PC-9 (cell line): ENCODE results near the gene PPP1R11. TPM values are rescaled to one million over a fixed set of nuclear protein-coding genes. Genes with fewer than 3 reads are reported as not detected.

ENCODE experiments used
- BruUV-seq: library from RNA; stranded (reverse); fragments of 400-500 nt; replicated peaks from 2 replicates; lab custom pipeline; 2021; lab: Mats Ljungman, UMichigan
- CTCF ChIA-PET: fragments of 300-600 bp; sonication (Branson Sonifier 250); formaldehyde crosslinking; loops from one replicate; lab custom pipeline; 2022; ENCODE audit warnings: antibody characterized with exemption; lab: Charles Lee
- POLR2A ChIA-PET: fragments of 300-600 bp; sonication (Branson Sonifier 250); formaldehyde crosslinking; loops from one replicate; lab custom pipeline; 2022; ENCODE audit warnings: antibody characterized with exemption; ENCODE audit not compliant: unreplicated experiment; lab: Charles Lee
- DNase-seq, 2 experiments: peaks; one replicate each; pipeline versions ENCODE4 v3.0.0 to v3.0.0-alpha.2; 2015 to 2022; ENCODE audit warnings: mixed read lengths in 1 of 2
- H2AFZ ChIP-seq: fragments of 200-600 bp; sonication (generic); 2 replicates; pipeline ENCODE4 v1.8.1; 2017; ENCODE audit warnings: antibody characterized with exemption
- H3F3A ChIP-seq: fragments of 200-600 bp; sonication (generic); 2 replicates; pipeline ENCODE4 v1.8.1; 2017; ENCODE audit warnings: antibody characterized with exemption, mild to moderate bottlenecking, low read depth; ENCODE audit not compliant: insufficient read depth
- H3K27ac ChIP-seq: fragments of 200-600 bp; sonication (generic); 2 replicates; pipeline ENCODE4 v1.6.1; 2016; ENCODE audit warnings: mixed run types
- H3K27me3 ChIP-seq: fragments of 200-600 bp; sonication (generic); 2 replicates; pipeline ENCODE4 v1.6.1; 2016; ENCODE audit warnings: low read depth, mixed run types; ENCODE audit not compliant: insufficient read depth
- H3K36me3 ChIP-seq: fragments of 200-600 bp; sonication (generic); 2 replicates; pipeline ENCODE4 v1.6.1; 2016; ENCODE audit warnings: low read depth, mixed run types
- H3K4me1 ChIP-seq: fragments of 200-600 bp; sonication (generic); replicated peaks from 2 replicates; pipeline ENCODE4 v1.6.1; 2016; ENCODE audit warnings: mixed run types; ENCODE audit not compliant: insufficient read depth
- H3K4me2 ChIP-seq: fragments of 200-600 bp; sonication (generic); 2 replicates; pipeline ENCODE4 v1.6.1; 2017; ENCODE audit warnings: mixed run types
- H3K4me3 ChIP-seq: fragments of 200-600 bp; sonication (generic); 2 replicates; pipeline ENCODE4 v1.6.1; 2016; ENCODE audit warnings: mixed run types
- H3K79me2 ChIP-seq: fragments of 200-600 bp; sonication (generic); 2 replicates; pipeline ENCODE4 v1.6.1; 2017; ENCODE audit warnings: low read depth, mixed run types
- H3K9me2 ChIP-seq: fragments of 200-600 bp; sonication (generic); 2 replicates; pipeline ENCODE4 v1.8.1; 2017; ENCODE audit warnings: mild to moderate bottlenecking; ENCODE audit not compliant: insufficient read depth
- H3K9me3 ChIP-seq: fragments of 200-600 bp; sonication (generic); 2 replicates; pipeline ENCODE4 v1.8.1; 2016; ENCODE audit warnings: low read depth; ENCODE audit not compliant: insufficient read depth
- H4K20me1 ChIP-seq: fragments of 200-600 bp; sonication (generic); 2 replicates; pipeline ENCODE4 v1.8.1; 2017; ENCODE audit not compliant: insufficient read depth
- EZH2 ChIP-seq: fragments of 200-600 bp; sonication (generic); IDR thresholded peaks from 2 replicates; pipeline ENCODE4 v1.8.0; 2017; ENCODE audit warnings: antibody characterized with exemption, low read depth
- intact Hi-C: fragments of 100-400 bp; cut with micrococcal nuclease; formaldehyde crosslinking; loops from one replicate; pipeline ENCODE4 v1.10.0; 2022; ENCODE audit not compliant: unreplicated experiment
- total RNA-seq: library from RNA; stranded (reverse); gene quantifications from 2 replicates; pipeline ENCODE4 v1.2.3, GENCODE V29; 2021
- TF ChIP-seq, protein P1 (sequence below): fragments of 200-600 bp; sonication (generic); conservative IDR thresholded peaks from 2 replicates; pipeline ENCODE4 v1.6.1; 2017; ENCODE audit warnings: mixed run types, antibody characterized with exemption, mild to moderate bottlenecking, moderate library complexity

The PPP1R11 gene
- total RNA-seq, 1 experiment from 2014 or later = 48.3 TPM

DNA sequence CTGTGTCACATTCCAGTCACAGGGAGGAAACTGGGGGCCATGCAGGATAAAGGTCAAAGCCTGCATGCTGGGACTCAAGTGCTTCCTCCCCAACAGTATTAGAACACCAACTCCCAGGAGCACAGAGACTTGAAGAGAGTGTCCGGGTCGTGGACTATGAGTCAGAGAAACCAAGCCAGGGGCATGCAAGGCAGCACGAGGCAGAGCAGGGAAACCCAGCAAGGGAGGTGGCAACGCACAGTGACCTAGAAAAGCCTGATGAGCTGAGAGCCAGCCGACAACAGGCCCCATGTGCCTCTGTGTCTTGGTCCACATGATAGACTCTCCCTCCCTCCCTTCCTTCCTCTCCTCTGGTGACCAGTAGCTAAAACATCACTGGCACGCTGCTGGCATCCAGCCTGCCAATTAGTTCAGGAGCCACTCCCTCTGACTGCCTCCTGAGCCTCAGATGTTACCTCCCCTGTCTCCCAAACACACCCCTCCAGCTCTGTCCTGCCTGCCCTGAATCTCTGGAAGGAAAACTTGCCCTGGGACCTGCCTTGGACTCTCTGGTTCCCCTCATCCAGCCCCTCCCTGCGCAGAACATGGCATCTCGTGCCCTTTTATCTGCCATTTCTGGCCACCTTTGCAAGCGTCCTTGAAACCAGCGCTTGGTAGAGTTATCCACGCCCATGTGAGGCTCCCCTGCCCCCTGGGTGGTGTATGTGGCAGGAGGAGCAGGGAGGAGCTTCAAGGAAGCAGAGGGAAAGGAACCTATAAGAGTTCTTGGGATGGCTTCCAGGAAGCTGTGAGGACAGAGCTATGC, 24.8 kb downstream of the PPP1R11 start:
- Histone ChIP-seq H3K79me2 (no peaks in the 10 kb centered on the region), H3K4me3 (no peak overlapping the region), H3K27me3 (no peaks in the 10 kb centered on the region), H3K9me2 (no peaks in the 10 kb centered on the region), H3F3A (peaks cover 38% of the 10 kb centered on the region), H4K20me1 (no peaks in the 10 kb centered on the region), H3K36me3 (no peaks in the 10 kb centered on the region), H3K4me2 (peak overlapping the region; percentile 65), H2AFZ (peak overlapping the region; percentile 46; the same call in 1 of the 2 replicates), H3K4me1 (peaks cover 46% of the 10 kb centered on the region), H3K27ac (peak overlapping the region; percentile 65), H3K9me3 (no peaks in the 10 kb centered on the region)
- TF ChIP-seq, protein P1, sequence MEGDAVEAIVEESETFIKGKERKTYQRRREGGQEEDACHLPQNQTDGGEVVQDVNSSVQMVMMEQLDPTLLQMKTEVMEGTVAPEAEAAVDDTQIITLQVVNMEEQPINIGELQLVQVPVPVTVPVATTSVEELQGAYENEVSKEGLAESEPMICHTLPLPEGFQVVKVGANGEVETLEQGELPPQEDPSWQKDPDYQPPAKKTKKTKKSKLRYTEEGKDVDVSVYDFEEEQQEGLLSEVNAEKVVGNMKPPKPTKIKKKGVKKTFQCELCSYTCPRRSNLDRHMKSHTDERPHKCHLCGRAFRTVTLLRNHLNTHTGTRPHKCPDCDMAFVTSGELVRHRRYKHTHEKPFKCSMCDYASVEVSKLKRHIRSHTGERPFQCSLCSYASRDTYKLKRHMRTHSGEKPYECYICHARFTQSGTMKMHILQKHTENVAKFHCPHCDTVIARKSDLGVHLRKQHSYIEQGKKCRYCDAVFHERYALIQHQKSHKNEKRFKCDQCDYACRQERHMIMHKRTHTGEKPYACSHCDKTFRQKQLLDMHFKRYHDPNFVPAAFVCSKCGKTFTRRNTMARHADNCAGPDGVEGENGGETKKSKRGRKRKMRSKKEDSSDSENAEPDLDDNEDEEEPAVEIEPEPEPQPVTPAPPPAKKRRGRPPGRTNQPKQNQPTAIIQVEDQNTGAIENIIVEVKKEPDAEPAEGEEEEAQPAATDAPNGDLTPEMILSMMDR = no peak
- no peak for TF ChIP-seq EZH2
- POLR2A ChIA-PET = interaction anchor here (0.6 to 1.0 kb wide), 3 partner anchors 10 to 513 kb away, joined by 3 to 8 read pairs (median 5); no protein-coding TSS in a partner anchor
- peak; percentile 88 to 94 for DNase-seq
- BruUV-seq = TSS peak; percentile 29
- CTCF ChIA-PET = interaction anchor here (1.0 to 1.3 kb wide), 4 partner anchors 10 to 39 kb away, joined by 3 to 7 read pairs (median 4); partner anchors contain the start of gene RNF39
- intact Hi-C loops = loop anchor here (1.0 kb wide), 1 partner anchor 9 kb away; no protein-coding TSS in a partner anchor

DNA sequence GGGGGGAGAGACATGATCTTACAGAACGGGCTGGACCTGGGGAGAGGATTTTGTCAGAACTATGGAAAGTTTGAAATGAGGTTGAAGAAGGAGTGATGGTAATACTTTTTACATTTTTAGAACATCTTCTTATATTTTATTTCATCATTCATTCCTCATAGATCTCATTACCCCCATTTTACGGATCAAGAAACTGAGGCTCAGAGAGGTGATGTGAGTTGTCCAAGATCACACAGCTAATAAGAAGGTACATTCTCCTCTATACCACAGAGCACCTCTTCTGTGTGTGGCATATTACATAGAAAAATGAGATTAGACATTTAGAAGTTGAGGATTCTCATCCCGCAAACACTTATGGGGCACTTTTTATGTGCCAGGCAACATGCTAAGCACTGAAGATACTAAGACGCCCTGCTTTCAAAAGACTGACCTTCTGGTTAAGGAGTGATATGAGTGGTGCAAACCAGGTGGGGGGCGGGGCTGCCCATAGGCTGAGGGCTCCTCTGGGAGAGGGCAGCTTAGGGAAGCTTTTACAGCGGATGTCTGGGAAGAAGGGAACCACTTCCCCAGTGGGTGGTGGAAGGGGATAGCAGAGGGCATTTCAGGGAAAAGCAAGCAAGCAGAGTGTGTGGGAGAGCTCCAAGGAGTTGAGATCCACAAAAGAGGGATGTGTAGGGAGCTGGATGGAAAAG, 26.0 kb downstream of the PPP1R11 start:
- intact Hi-C loops = no loop called here
- peaks cover 59% of the 10 kb centered on the region for H3K4me1 ChIP-seq
- no peak overlapping the region for H3K4me2 ChIP-seq
- ChIA-PET POLR2A (no interaction called here), CTCF (no interaction called here)
- no peak for DNase-seq
- no peak overlapping the region for H3K27ac ChIP-seq
- H3K4me3 ChIP-seq = no peak overlapping the region
- TF ChIP-seq, protein P1 = no peak
- TF ChIP-seq EZH2 = no peak
- no TSS peak for BruUV-seq
- H4K20me1 ChIP-seq = no peaks in the 10 kb centered on the region
- peaks cover 40% of the 10 kb centered on the region for H3F3A ChIP-seq
- no peaks in the 10 kb centered on the region for H3K79me2 ChIP-seq
- H3K27me3 ChIP-seq = no peaks in the 10 kb centered on the region
- no peak overlapping the region for H2AFZ ChIP-seq
- H3K9me3 ChIP-seq = no peaks in the 10 kb centered on the region
- H3K36me3 ChIP-seq = no peaks in the 10 kb centered on the region
- no peaks in the 10 kb centered on the region for H3K9me2 ChIP-seq

DNA sequence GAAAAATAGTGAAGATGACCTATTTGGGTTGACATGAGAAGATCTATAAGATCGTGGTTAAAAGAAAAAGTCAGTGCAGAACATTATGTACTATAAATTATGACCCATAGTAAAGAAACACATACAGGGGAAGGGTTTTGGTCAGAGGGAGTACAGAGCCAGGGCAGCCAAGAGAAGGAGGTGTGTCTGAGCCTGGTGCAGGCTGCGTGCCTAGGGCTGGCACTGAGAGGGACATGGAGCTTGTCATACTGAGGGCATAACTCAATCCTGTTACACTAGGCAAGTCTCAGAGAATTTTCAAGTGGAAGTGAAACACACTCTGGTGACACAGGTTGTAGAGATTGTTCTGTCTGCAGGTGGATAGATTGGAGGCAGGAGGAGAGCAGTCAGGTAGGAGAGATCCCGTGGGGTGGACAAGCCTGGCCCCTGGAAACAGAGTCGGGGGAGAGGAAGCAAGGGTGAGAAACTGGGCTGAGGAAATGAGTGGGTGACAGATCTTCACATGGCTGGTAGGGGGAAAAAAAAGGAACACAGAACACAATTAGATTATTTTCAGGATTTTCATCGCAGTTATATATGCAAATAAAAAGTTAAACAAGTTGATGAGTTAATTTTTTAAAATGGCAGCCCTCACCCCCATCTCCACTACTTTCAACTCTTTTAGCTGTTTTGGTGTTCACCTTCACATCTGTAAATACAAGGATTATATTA, 27.1 kb downstream of the PPP1R11 start:
- CTCF ChIA-PET = no interaction called here
- H3K9me2 ChIP-seq = no peaks in the 10 kb centered on the region

More for the DNA sequence above, 27.1 kb downstream of the PPP1R11 start:
- peak overlapping the region; percentile 93 for H3K27ac ChIP-seq
- no TSS peak for BruUV-seq
- no peaks in the 10 kb centered on the region for H3K79me2 ChIP-seq
- H3K4me2 ChIP-seq = no peak overlapping the region
- POLR2A ChIA-PET = interaction anchor here (0.6 kb wide), 2 partner anchors 37 to 1434 kb away, joined by 3 read pairs; no protein-coding TSS in a partner anchor
- peaks cover 40% of the 10 kb centered on the region for H3F3A ChIP-seq
- H2AFZ ChIP-seq = no peak overlapping the region
- H3K4me1 ChIP-seq = peaks cover 70% of the 10 kb centered on the region
- H3K36me3 ChIP-seq = no peaks in the 10 kb centered on the region
- intact Hi-C loops = no loop called here
- DNase-seq = no peak
- H3K4me3 ChIP-seq = no peak overlapping the region
- no peaks in the 10 kb centered on the region for H4K20me1 ChIP-seq
- no peaks in the 10 kb centered on the region for H3K27me3 ChIP-seq
- TF ChIP-seq EZH2 = no peak
- TF ChIP-seq, protein P1 = no peak
- no peaks in the 10 kb centered on the region for H3K9me3 ChIP-seq
